ENCODE results near the gene VMP1. TPM values are rescaled to one million over a fixed set of nuclear protein-coding genes. Genes with fewer than 3 reads are reported as not detected.

The VMP1 gene
- total and polyA plus RNA-seq, 4 experiments from 2014 or later, result 52.9 to 113 (median 93.5) TPM

- H3K27ac ChIP-seq (ENCODE audit: low read depth, low read length), result no peak overlapping the region
- no peaks in the 10 kb centered on the region for H3K27me3 ChIP-seq (ENCODE audit: insufficient read depth, low read length)
- no peak for DNase-seq
- Mint-ChIP-seq H3K4me1 (peaks cover 12 to 23% (median 17%) of the 10 kb centered on the region in 4 donors), H3K4me3 (no peak overlapping the region), H3K27ac (peak overlapping the region in 2 of 7 donors; percentile 9 to 41), H3K36me3 (peaks cover 41 to 79% of the 10 kb centered on the region in 2 donors), H3K27me3 (no peaks in the 10 kb centered on the region), H3K9me3 (peaks cover 0 to 2% (median 0%) of the 10 kb centered on the region in 8 donors)
- ChIA-PET CTCF (ENCODE audit: partially characterized antibody) (no interaction called here), POLR2A (ENCODE audit: partially characterized antibody) (no interaction called here)
- intact Hi-C loops (cut with micrococcal nuclease), result no loop called here
- H3K9me3 ChIP-seq (ENCODE audit: control insufficient read depth in 1 of 2, low read length in 2 of 2), result no peaks in the 10 kb centered on the region
- peaks cover 10% of the 10 kb centered on the region for H3K4me1 ChIP-seq (ENCODE audit: insufficient read depth, low read length)
- H3K36me3 ChIP-seq (ENCODE audit: insufficient read depth, low read length), result peaks cover 54% of the 10 kb centered on the region
- no peak overlapping the region for H3K4me3 ChIP-seq (ENCODE audit: low read length in 2 of 2)
Measured at GRCh38 chr17:59693582-59693981, 13.9 kb upstream of the VMP1 start.

GRCh38 chr17:59694344-59694743, 13.1 kb upstream of the VMP1 start:
- CTCF ChIA-PET (ENCODE audit: partially characterized antibody), result no interaction called here
- Mint-ChIP-seq H3K4me3 (no peak overlapping the region), H3K27me3 (no peaks in the 10 kb centered on the region), H3K9me3 (peaks cover 0 to 2% (median 0%) of the 10 kb centered on the region in 8 donors), H3K27ac (peak overlapping the region in 3 of 7 donors; percentile 15 to 66 (median 33)), H3K36me3 (peaks cover 49 to 82% of the 10 kb centered on the region in 2 donors), H3K4me1 (peaks cover 18 to 31% (median 24%) of the 10 kb centered on the region in 4 donors)
- Histone ChIP-seq H3K27me3 (ENCODE audit: insufficient read depth, low read length) (no peaks in the 10 kb centered on the region), H3K36me3 (ENCODE audit: insufficient read depth, low read length) (peaks cover 53% of the 10 kb centered on the region), H3K4me3 (ENCODE audit: low read length in 2 of 2) (no peak overlapping the region), H3K9me3 (ENCODE audit: control insufficient read depth in 1 of 2, low read length in 2 of 2) (no peaks in the 10 kb centered on the region), H3K27ac (ENCODE audit: low read depth, low read length) (no peak overlapping the region), H3K4me1 (ENCODE audit: insufficient read depth, low read length) (peaks cover 18% of the 10 kb centered on the region)
- POLR2A ChIA-PET (ENCODE audit: partially characterized antibody), result no interaction called here
- DNase-seq, result no peak
- intact Hi-C loops (cut with micrococcal nuclease), result no loop called here

GRCh38 chr17:59695945-59696681, 11.3 kb upstream of the VMP1 start:
- peaks cover 0 to 2% (median 0%) of the 10 kb centered on the region in 8 donors for H3K9me3 Mint-ChIP-seq
- Histone ChIP-seq H3K27me3 (ENCODE audit: insufficient read depth, low read length) (no peaks in the 10 kb centered on the region), H3K9me3 (ENCODE audit: control insufficient read depth in 1 of 2, low read length in 2 of 2) (no peaks in the 10 kb centered on the region), H3K4me3 (ENCODE audit: low read length in 2 of 2) (no peak overlapping the region), H3K36me3 (ENCODE audit: insufficient read depth, low read length) (peaks cover 41% of the 10 kb centered on the region), H3K27ac (ENCODE audit: low read depth, low read length) (no peak overlapping the region), H3K4me1 (ENCODE audit: insufficient read depth, low read length) (peaks cover 30% of the 10 kb centered on the region)
- intact Hi-C loops (cut with micrococcal nuclease), result no loop called here
- CTCF ChIA-PET (ENCODE audit: partially characterized antibody), result no interaction called here
- DNase-seq, result no peak
- H3K36me3 Mint-ChIP-seq, result peaks cover 47 to 71% of the 10 kb centered on the region in 2 donors
- H3K27ac Mint-ChIP-seq, result peak overlapping the region in 1 of 7 donors; percentile 44
- peaks cover 31 to 45% (median 36%) of the 10 kb centered on the region in 4 donors for H3K4me1 Mint-ChIP-seq
- POLR2A ChIA-PET (ENCODE audit: partially characterized antibody), result no interaction called here
- H3K27me3 Mint-ChIP-seq, result no peaks in the 10 kb centered on the region
- no peak overlapping the region for H3K4me3 Mint-ChIP-seq

- POLR2A ChIA-PET (ENCODE audit: partially characterized antibody), result no interaction called here
- CTCF ChIA-PET (ENCODE audit: partially characterized antibody), result no interaction called here
- peaks cover 32 to 46% (median 38%) of the 10 kb centered on the region in 4 donors for H3K4me1 Mint-ChIP-seq
Measured at GRCh38 chr17:59696682-59697277, 10.7 kb upstream of the VMP1 start.

GRCh38 chr17:59698143-59698542, 9.3 kb upstream of the VMP1 start:
- H3K4me1 Mint-ChIP-seq, result peaks cover 38 to 58% (median 44%) of the 10 kb centered on the region in 4 donors
- peaks cover 0 to 2% (median 0%) of the 10 kb centered on the region in 8 donors for H3K9me3 Mint-ChIP-seq
- ChIA-PET POLR2A (ENCODE audit: partially characterized antibody) (no interaction called here), CTCF (ENCODE audit: partially characterized antibody) (no interaction called here)
- Histone ChIP-seq H3K27ac (ENCODE audit: low read depth, low read length) (no peak overlapping the region), H3K4me1 (ENCODE audit: insufficient read depth, low read length) (peaks cover 33% of the 10 kb centered on the region), H3K36me3 (ENCODE audit: insufficient read depth, low read length) (peaks cover 40% of the 10 kb centered on the region), H3K27me3 (ENCODE audit: insufficient read depth, low read length) (no peaks in the 10 kb centered on the region), H3K9me3 (ENCODE audit: control insufficient read depth in 1 of 2, low read length in 2 of 2) (no peaks in the 10 kb centered on the region), H3K4me3 (ENCODE audit: low read length in 2 of 2) (no peak overlapping the region)
- H3K4me3 Mint-ChIP-seq, result no peak overlapping the region
- intact Hi-C loops (cut with micrococcal nuclease), result no loop called here
- peak overlapping the region in 2 of 7 donors; percentile 13 to 85 for H3K27ac Mint-ChIP-seq
- H3K36me3 Mint-ChIP-seq, result peaks cover 40 to 73% of the 10 kb centered on the region in 2 donors
- H3K27me3 Mint-ChIP-seq, result no peaks in the 10 kb centered on the region
- DNase-seq, result no peak

More at GRCh38 chr17:59696682-59697277, 10.7 kb upstream of the VMP1 start:
- Histone ChIP-seq H3K27ac (ENCODE audit: low read depth, low read length) (no peak overlapping the region), H3K27me3 (ENCODE audit: insufficient read depth, low read length) (no peaks in the 10 kb centered on the region), H3K4me1 (ENCODE audit: insufficient read depth, low read length) (peaks cover 33% of the 10 kb centered on the region), H3K9me3 (ENCODE audit: control insufficient read depth in 1 of 2, low read length in 2 of 2) (no peaks in the 10 kb centered on the region), H3K4me3 (ENCODE audit: low read length in 2 of 2) (no peak overlapping the region), H3K36me3 (ENCODE audit: insufficient read depth, low read length) (peaks cover 40% of the 10 kb centered on the region)
- H3K4me3 Mint-ChIP-seq, result no peak overlapping the region
- H3K27me3 Mint-ChIP-seq, result no peaks in the 10 kb centered on the region
- no peak for DNase-seq
- peaks cover 41 to 70% of the 10 kb centered on the region in 2 donors for H3K36me3 Mint-ChIP-seq
- peak overlapping the region in 6 of 7 donors; percentile 13 to 72 (median 40) for H3K27ac Mint-ChIP-seq
- peaks cover 0 to 2% (median 0%) of the 10 kb centered on the region in 8 donors for H3K9me3 Mint-ChIP-seq
- intact Hi-C loops (cut with micrococcal nuclease), result no loop called here

- no peak overlapping the region for H3K4me3 ChIP-seq (ENCODE audit: low read length in 2 of 2)
- peak overlapping the region in 1 of 8 donors; percentile 44 for H3K4me3 Mint-ChIP-seq
- H3K36me3 ChIP-seq (ENCODE audit: insufficient read depth, low read length), result peaks cover 31% of the 10 kb centered on the region
- no peaks in the 10 kb centered on the region for H3K27me3 ChIP-seq (ENCODE audit: insufficient read depth, low read length)
- no peak for DNase-seq
- peaks cover 0 to 2% (median 0%) of the 10 kb centered on the region in 8 donors for H3K9me3 Mint-ChIP-seq
- no peaks in the 10 kb centered on the region for H3K9me3 ChIP-seq (ENCODE audit: control insufficient read depth in 1 of 2, low read length in 2 of 2)
- POLR2A ChIA-PET (ENCODE audit: partially characterized antibody), result interaction anchor here (1.0 kb wide), 1 partner anchor 25 kb away, joined by 3 read pairs; no protein-coding TSS in a partner anchor
- peaks cover 35% of the 10 kb centered on the region for H3K4me1 ChIP-seq (ENCODE audit: insufficient read depth, low read length)
- intact Hi-C loops (cut with micrococcal nuclease), result no loop called here
- peaks cover 35 to 65% of the 10 kb centered on the region in 2 donors for H3K36me3 Mint-ChIP-seq
- H3K4me1 Mint-ChIP-seq, result peaks cover 42 to 63% (median 48%) of the 10 kb centered on the region in 4 donors
- H3K27ac ChIP-seq (ENCODE audit: low read depth, low read length), result no peak overlapping the region
- CTCF ChIA-PET (ENCODE audit: partially characterized antibody), result no interaction called here
- peak overlapping the region in 3 of 7 donors; percentile 15 to 56 (median 43) for H3K27ac Mint-ChIP-seq
- H3K27me3 Mint-ChIP-seq, result no peaks in the 10 kb centered on the region
Measured at GRCh38 chr17:59699218-59699617, 8.2 kb upstream of the VMP1 start.

GRCh38 chr17:59699786-59700185, 7.7 kb upstream of the VMP1 start:
- H3K4me3 Mint-ChIP-seq, result peak overlapping the region in 1 of 8 donors; percentile 11
- H3K36me3 ChIP-seq (ENCODE audit: insufficient read depth, low read length), result peaks cover 29% of the 10 kb centered on the region
- H3K9me3 Mint-ChIP-seq, result peaks cover 0 to 2% (median 0%) of the 10 kb centered on the region in 8 donors
- intact Hi-C loops (cut with micrococcal nuclease), result no loop called here
- no peak overlapping the region for H3K4me3 ChIP-seq (ENCODE audit: low read length in 2 of 2)
- H3K4me1 ChIP-seq (ENCODE audit: insufficient read depth, low read length), result peaks cover 41% of the 10 kb centered on the region
- H3K27ac Mint-ChIP-seq, result peak overlapping the region in 5 of 7 donors; percentile 15 to 84 (median 50)
- ChIA-PET CTCF (ENCODE audit: partially characterized antibody) (no interaction called here), POLR2A (ENCODE audit: partially characterized antibody) (interaction anchor here (1.0 kb wide), 1 partner anchor 25 kb away, joined by 3 read pairs; no protein-coding TSS in a partner anchor)
- DNase-seq, result no peak
- no peak overlapping the region for H3K27ac ChIP-seq (ENCODE audit: low read depth, low read length)
- H3K4me1 Mint-ChIP-seq, result peaks cover 45 to 68% (median 52%) of the 10 kb centered on the region in 4 donors
- H3K27me3 ChIP-seq (ENCODE audit: insufficient read depth, low read length), result no peaks in the 10 kb centered on the region
- H3K27me3 Mint-ChIP-seq, result no peaks in the 10 kb centered on the region
- peaks cover 30 to 62% of the 10 kb centered on the region in 2 donors for H3K36me3 Mint-ChIP-seq
- no peaks in the 10 kb centered on the region for H3K9me3 ChIP-seq (ENCODE audit: control insufficient read depth in 1 of 2, low read length in 2 of 2)

All from CD4-positive, alpha-beta memory T cell (primary cell).